Measurements from ENCODE around the gene HYDIN. TPM values are rescaled to one million over a fixed set of nuclear protein-coding genes. Genes with fewer than 3 reads are reported as not detected.

Gene HYDIN
- total and polyA plus RNA-seq, 2 experiments from 2014 or later, result 3.1 to 7.7 TPM

DNA sequence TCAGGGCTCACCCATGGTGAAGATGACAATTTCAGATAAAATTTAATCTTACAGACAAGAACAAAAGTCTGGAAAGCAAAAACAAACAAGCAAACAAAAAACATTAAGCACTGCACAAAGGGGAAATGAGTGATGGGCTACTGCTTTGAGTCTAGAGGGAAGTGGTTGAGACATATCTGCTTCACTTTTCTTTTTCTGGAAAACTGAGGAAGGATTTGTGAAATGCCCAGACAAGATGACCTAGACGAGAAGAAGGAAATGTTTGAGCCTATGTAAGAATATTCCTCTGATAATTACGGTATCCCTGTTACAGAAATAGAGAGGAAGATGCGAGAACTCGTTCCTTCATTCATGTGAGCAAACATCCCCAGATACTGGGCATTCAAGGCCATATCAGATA is 11.5 kb upstream of the HYDIN start:
- Mint-ChIP-seq H3K27me3 (ENCODE audit: insufficient read depth, low read depth, poor library complexity) (peaks cover 3% of the 10 kb centered on the region), H3K36me3 (ENCODE audit: low read depth) (no peaks in the 10 kb centered on the region), H3K9me3 (peaks cover 8% of the 10 kb centered on the region; the same call in 2 of the 3 replicates), H3K4me3 (no peak overlapping the region), H3K27ac (no peak overlapping the region), H3K4me1 (peaks cover 8% of the 10 kb centered on the region; the same call in 1 of the 3 replicates)
- Histone ChIP-seq H4K20me1 (replicated peaks; ENCODE audit: insufficient read depth) (no peaks in the 10 kb centered on the region), H3K4me3 (no peak overlapping the region), H3K79me2 (replicated peaks; ENCODE audit: insufficient read depth) (no peaks in the 10 kb centered on the region), H3K27me3 (ENCODE audit: insufficient read depth) (no peaks in the 10 kb centered on the region), H3K4me1 (ENCODE audit: insufficient read depth) (no peaks in the 10 kb centered on the region; the same call in 1 of the 2 replicates), H3K9me2 (ENCODE audit: insufficient read depth) (peaks cover 13% of the 10 kb centered on the region; the same call in 1 of the 2 replicates), H3K4me2 (no peak overlapping the region), H3K36me3 (ENCODE audit: insufficient read depth) (no peaks in the 10 kb centered on the region), H2AFZ (no peak overlapping the region), H3F3A (replicated peaks; ENCODE audit: low read depth) (no peaks in the 10 kb centered on the region), H3K27ac (ENCODE audit: low read depth) (no peak overlapping the region)
- TF ChIP-seq POLR2AphosphoS5 (IDR thresholded peaks at IDR 0.05; ENCODE audit: low read depth) (no peak), JUNB (IDR thresholded peaks at IDR 0.05; ENCODE audit: unreplicated experiment) (no peak), STAT1 (IDR thresholded peaks at IDR 0.05; ENCODE audit: unreplicated experiment) (no peak), EZH2phosphoT487 (IDR thresholded peaks at IDR 0.05; ENCODE audit: unreplicated experiment) (no peak), NANOG (IDR thresholded peaks at IDR 0.05; ENCODE audit: borderline replicate concordance) (no peak), CREB1 (CRISPR knock-in tag; IDR thresholded peaks at IDR 0.05; ENCODE audit: low read depth) (no peak), ZNF114 (CRISPR knock-in tag; IDR thresholded peaks at IDR 0.05) (no peak), ZNF331 (CRISPR knock-in tag; IDR thresholded peaks at IDR 0.05; ENCODE audit: low read depth) (no peak), EZH2 (IDR thresholded peaks at IDR 0.05; ENCODE audit: low read depth, unreplicated experiment) (no peak)
- TF ChIP-seq, protein P1, sequence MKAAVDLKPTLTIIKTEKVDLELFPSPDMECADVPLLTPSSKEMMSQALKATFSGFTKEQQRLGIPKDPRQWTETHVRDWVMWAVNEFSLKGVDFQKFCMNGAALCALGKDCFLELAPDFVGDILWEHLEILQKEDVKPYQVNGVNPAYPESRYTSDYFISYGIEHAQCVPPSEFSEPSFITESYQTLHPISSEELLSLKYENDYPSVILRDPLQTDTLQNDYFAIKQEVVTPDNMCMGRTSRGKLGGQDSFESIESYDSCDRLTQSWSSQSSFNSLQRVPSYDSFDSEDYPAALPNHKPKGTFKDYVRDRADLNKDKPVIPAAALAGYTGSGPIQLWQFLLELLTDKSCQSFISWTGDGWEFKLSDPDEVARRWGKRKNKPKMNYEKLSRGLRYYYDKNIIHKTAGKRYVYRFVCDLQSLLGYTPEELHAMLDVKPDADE (IDR thresholded peaks at IDR 0.05), result no peak
- TF ChIP-seq, protein P2, sequence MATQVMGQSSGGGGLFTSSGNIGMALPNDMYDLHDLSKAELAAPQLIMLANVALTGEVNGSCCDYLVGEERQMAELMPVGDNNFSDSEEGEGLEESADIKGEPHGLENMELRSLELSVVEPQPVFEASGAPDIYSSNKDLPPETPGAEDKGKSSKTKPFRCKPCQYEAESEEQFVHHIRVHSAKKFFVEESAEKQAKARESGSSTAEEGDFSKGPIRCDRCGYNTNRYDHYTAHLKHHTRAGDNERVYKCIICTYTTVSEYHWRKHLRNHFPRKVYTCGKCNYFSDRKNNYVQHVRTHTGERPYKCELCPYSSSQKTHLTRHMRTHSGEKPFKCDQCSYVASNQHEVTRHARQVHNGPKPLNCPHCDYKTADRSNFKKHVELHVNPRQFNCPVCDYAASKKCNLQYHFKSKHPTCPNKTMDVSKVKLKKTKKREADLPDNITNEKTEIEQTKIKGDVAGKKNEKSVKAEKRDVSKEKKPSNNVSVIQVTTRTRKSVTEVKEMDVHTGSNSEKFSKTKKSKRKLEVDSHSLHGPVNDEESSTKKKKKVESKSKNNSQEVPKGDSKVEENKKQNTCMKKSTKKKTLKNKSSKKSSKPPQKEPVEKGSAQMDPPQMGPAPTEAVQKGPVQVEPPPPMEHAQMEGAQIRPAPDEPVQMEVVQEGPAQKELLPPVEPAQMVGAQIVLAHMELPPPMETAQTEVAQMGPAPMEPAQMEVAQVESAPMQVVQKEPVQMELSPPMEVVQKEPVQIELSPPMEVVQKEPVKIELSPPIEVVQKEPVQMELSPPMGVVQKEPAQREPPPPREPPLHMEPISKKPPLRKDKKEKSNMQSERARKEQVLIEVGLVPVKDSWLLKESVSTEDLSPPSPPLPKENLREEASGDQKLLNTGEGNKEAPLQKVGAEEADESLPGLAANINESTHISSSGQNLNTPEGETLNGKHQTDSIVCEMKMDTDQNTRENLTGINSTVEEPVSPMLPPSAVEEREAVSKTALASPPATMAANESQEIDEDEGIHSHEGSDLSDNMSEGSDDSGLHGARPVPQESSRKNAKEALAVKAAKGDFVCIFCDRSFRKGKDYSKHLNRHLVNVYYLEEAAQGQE (IDR thresholded peaks at IDR 0.05; ENCODE audit: unreplicated experiment), result no peak
- TF ChIP-seq, protein P3, sequence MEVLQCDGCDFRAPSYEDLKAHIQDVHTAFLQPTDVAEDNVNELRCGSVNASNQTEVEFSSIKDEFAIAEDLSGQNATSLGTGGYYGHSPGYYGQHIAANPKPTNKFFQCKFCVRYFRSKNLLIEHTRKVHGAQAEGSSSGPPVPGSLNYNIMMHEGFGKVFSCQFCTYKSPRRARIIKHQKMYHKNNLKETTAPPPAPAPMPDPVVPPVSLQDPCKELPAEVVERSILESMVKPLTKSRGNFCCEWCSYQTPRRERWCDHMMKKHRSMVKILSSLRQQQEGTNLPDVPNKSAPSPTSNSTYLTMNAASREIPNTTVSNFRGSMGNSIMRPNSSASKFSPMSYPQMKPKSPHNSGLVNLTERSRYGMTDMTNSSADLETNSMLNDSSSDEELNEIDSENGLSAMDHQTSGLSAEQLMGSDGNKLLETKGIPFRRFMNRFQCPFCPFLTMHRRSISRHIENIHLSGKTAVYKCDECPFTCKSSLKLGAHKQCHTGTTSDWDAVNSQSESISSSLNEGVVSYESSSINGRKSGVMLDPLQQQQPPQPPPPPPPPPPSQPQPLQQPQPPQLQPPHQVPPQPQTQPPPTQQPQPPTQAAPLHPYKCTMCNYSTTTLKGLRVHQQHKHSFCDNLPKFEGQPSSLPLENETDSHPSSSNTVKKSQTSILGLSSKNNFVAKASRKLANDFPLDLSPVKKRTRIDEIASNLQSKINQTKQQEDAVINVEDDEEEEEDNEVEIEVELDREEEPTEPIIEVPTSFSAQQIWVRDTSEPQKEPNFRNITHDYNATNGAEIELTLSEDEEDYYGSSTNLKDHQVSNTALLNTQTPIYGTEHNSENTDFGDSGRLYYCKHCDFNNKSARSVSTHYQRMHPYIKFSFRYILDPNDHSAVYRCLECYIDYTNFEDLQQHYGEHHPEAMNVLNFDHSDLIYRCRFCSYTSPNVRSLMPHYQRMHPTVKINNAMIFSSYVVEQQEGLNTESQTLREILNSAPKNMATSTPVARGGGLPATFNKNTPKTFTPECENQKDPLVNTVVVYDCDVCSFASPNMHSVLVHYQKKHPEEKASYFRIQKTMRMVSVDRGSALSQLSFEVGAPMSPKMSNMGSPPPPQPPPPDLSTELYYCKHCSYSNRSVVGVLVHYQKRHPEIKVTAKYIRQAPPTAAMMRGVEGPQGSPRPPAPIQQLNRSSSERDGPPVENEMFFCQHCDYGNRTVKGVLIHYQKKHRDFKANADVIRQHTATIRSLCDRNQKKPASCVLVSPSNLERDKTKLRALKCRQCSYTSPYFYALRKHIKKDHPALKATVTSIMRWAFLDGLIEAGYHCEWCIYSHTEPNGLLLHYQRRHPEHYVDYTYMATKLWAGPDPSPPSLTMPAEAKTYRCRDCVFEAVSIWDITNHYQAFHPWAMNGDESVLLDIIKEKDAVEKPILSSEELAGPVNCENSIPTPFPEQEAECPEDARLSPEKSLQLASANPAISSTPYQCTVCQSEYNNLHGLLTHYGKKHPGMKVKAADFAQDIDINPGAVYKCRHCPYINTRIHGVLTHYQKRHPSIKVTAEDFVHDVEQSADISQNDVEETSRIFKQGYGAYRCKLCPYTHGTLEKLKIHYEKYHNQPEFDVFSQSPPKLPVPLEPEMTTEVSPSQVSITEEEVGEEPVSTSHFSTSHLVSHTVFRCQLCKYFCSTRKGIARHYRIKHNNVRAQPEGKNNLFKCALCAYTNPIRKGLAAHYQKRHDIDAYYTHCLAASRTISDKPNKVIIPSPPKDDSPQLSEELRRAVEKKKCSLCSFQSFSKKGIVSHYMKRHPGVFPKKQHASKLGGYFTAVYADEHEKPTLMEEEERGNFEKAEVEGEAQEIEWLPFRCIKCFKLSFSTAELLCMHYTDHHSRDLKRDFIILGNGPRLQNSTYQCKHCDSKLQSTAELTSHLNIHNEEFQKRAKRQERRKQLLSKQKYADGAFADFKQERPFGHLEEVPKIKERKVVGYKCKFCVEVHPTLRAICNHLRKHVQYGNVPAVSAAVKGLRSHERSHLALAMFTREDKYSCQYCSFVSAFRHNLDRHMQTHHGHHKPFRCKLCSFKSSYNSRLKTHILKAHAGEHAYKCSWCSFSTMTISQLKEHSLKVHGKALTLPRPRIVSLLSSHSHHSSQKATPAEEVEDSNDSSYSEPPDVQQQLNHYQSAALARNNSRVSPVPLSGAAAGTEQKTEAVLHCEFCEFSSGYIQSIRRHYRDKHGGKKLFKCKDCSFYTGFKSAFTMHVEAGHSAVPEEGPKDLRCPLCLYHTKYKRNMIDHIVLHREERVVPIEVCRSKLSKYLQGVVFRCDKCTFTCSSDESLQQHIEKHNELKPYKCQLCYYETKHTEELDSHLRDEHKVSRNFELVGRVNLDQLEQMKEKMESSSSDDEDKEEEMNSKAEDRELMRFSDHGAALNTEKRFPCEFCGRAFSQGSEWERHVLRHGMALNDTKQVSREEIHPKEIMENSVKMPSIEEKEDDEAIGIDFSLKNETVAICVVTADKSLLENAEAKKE (CRISPR knock-in tag; IDR thresholded peaks at IDR 0.05), result no peak
- TF ChIP-seq, protein P4, sequence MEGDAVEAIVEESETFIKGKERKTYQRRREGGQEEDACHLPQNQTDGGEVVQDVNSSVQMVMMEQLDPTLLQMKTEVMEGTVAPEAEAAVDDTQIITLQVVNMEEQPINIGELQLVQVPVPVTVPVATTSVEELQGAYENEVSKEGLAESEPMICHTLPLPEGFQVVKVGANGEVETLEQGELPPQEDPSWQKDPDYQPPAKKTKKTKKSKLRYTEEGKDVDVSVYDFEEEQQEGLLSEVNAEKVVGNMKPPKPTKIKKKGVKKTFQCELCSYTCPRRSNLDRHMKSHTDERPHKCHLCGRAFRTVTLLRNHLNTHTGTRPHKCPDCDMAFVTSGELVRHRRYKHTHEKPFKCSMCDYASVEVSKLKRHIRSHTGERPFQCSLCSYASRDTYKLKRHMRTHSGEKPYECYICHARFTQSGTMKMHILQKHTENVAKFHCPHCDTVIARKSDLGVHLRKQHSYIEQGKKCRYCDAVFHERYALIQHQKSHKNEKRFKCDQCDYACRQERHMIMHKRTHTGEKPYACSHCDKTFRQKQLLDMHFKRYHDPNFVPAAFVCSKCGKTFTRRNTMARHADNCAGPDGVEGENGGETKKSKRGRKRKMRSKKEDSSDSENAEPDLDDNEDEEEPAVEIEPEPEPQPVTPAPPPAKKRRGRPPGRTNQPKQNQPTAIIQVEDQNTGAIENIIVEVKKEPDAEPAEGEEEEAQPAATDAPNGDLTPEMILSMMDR (conservative IDR thresholded peaks at IDR 0.05; ENCODE audit: low read depth in 2 of 2), result no peak
- no peak for DNase-seq (ENCODE audit: low spot score)
- ATAC-seq, result no peak

Data from GM23338 (cell line).